Epithelial cell of proximal tubule (primary cell): Measurements from ENCODE around the gene PHKA2. TPM values are rescaled to one million over a fixed set of nuclear protein-coding genes. Genes with fewer than 3 reads are reported as not detected.

Experiments used
- DNase-seq: peaks from one replicate; pipeline ENCODE4 v3.0.0-alpha.2; 2011; ENCODE audit warnings: low read depth
- H3K4me3 ChIP-seq: 2 replicates; pipeline ENCODE4 v1.5.1; 2011; ENCODE audit warnings: low read depth, mild to moderate bottlenecking, low read length
- CTCF ChIP-seq: conservative IDR thresholded peaks from 2 replicates; pipeline ENCODE4 v1.5.1; 2012; ENCODE audit warnings: low read depth, mild to moderate bottlenecking, low read length
- total RNA-seq: library from RNA; depleted of rRNA; stranded (reverse); fragments of >200 nt; gene quantifications from 2 replicates; pipeline ENCODE4 v1.2.3, GENCODE V29; 2015

The PHKA2 gene
- total RNA-seq, 1 donor from 2014 or later = 12.9 TPM

GRCh38 chrX:18873836-18874235, 110.1 kb downstream of the PHKA2 start:
- H3K4me3 ChIP-seq = no peak overlapping the region
- DNase-seq = no peak
- TF ChIP-seq CTCF = no peak

GRCh38 chrX:18873189-18873791, 110.6 kb downstream of the PHKA2 start:
- DNase-seq = no peak
- no peak for TF ChIP-seq CTCF
- H3K4me3 ChIP-seq = no peak overlapping the region

- no peak for TF ChIP-seq CTCF
- H3K4me3 ChIP-seq = no peak overlapping the region
- DNase-seq = no peak
Observed at GRCh38 chrX:18872621-18873020, 111.3 kb downstream of the PHKA2 start.

GRCh38 chrX:18871970-18872369, 111.9 kb downstream of the PHKA2 start:
- TF ChIP-seq CTCF = no peak
- no peak overlapping the region for H3K4me3 ChIP-seq
- DNase-seq = no peak

GRCh38 chrX:18871161-18871890, 112.6 kb downstream of the PHKA2 start:
- no peak for DNase-seq
- H3K4me3 ChIP-seq = no peak overlapping the region
- no peak for TF ChIP-seq CTCF

GRCh38 chrX:18864390-18864920, 119.5 kb downstream of the PHKA2 start:
- no peak overlapping the region for H3K4me3 ChIP-seq
- TF ChIP-seq CTCF = no peak
- no peak for DNase-seq

GRCh38 chrX:18861511-18861910, 122.4 kb downstream of the PHKA2 start:
- no peak overlapping the region for H3K4me3 ChIP-seq
- TF ChIP-seq CTCF = no peak
- DNase-seq = no peak
